Upper lobe of right lung (tissue), 1 donor: ENCODE data around the gene STAC. TPM values are rescaled to one million over a fixed set of nuclear protein-coding genes. Genes with fewer than 3 reads are reported as not detected.

Source experiments
- ATAC-seq: fragments of 200-7000 bp; cut with Tn5 transposase; one replicate; pipeline ENCODE4 v1.9.1; 2020; ENCODE audit warnings: mild to moderate bottlenecking, moderate library complexity
- DNase-seq: peaks from one replicate; pipeline ENCODE4 v3.0.0-alpha.2; 2020
- H3K27ac ChIP-seq: fragments of 200-600 bp; one replicate; pipeline ENCODE4 v1.8.0; 2022
- H3K27me3 ChIP-seq: fragments of 200-600 bp; one replicate; pipeline ENCODE4 v1.8.0; 2022; ENCODE audit warnings: mild to moderate bottlenecking
- H3K36me3 ChIP-seq: fragments of 200-600 bp; one replicate; pipeline ENCODE4 v1.8.0; 2022
- H3K4me1 ChIP-seq: fragments of 200-600 bp; one replicate; pipeline ENCODE4 v1.8.0; 2022
- H3K4me3 ChIP-seq: fragments of 200-600 bp; one replicate; pipeline ENCODE4 v1.8.0; 2022; ENCODE audit warnings: mild to moderate bottlenecking
- H3K9me3 ChIP-seq: fragments of 200-600 bp; one replicate; pipeline ENCODE4 v1.8.0; 2022
- CTCF ChIP-seq: fragments of 200-600 bp; IDR thresholded peaks from one replicate; pipeline ENCODE4 v1.8.0; 2022; ENCODE audit warnings: antibody characterized with exemption
- intact Hi-C: fragments of 100-400 bp; cut with DNase I; formaldehyde crosslinking; loops from one replicate; pipeline ENCODE4 v1.11.0; 2022
- total RNA-seq: library from RNA; stranded (reverse); fragmentation: NEBNext Ultra II Directional; extraction: Animal tissue kit (Norgen Biotek cat#: 25700); gene quantifications from one replicate; pipeline ENCODE4 v1.2.1, GENCODE V29; 2021
- donor health status: DM: no; HTN: yes; CAD: no; lungs with severe emphysema.

STAC gene
- total RNA-seq, 1 donor from 2014 or later: 25.3 TPM

- intact Hi-C loops: no loop called here
- DNase-seq: no peak
- no peak overlapping the region for H3K27ac ChIP-seq
These were observed 19.6 kb downstream of the STAC start for GRCh38 chr3:36399933-36400332.

GRCh38 chr3:36401056-36401455, 20.8 kb downstream of the STAC start:
- no peaks in the 10 kb centered on the region for H3K27me3 ChIP-seq
- DNase-seq (no peak), ATAC-seq (no peak)
- no peak overlapping the region for H3K4me3 ChIP-seq
- no peak overlapping the region for H3K27ac ChIP-seq
- no peaks in the 10 kb centered on the region for H3K4me1 ChIP-seq
- no peak for TF ChIP-seq CTCF
- no peaks in the 10 kb centered on the region for H3K36me3 ChIP-seq
- intact Hi-C loops: no loop called here
- H3K9me3 ChIP-seq: no peaks in the 10 kb centered on the region

More at GRCh38 chr3:36399933-36400332, 19.6 kb downstream of the STAC start:
- Histone ChIP-seq H3K9me3 (no peaks in the 10 kb centered on the region), H3K4me3 (no peak overlapping the region), H3K27me3 (no peaks in the 10 kb centered on the region), H3K4me1 (no peaks in the 10 kb centered on the region), H3K36me3 (no peaks in the 10 kb centered on the region)
- no peak for TF ChIP-seq CTCF
- ATAC-seq: no peak

- no peak for TF ChIP-seq CTCF
- Histone ChIP-seq H3K4me3 (no peak overlapping the region), H3K27me3 (no peaks in the 10 kb centered on the region), H3K36me3 (no peaks in the 10 kb centered on the region), H3K9me3 (no peaks in the 10 kb centered on the region), H3K4me1 (no peaks in the 10 kb centered on the region), H3K27ac (no peak overlapping the region)
- intact Hi-C loops: no loop called here
- DNase-seq: no peak
- no peak for ATAC-seq
These were observed 23.4 kb downstream of the STAC start for GRCh38 chr3:36403661-36404060.

GRCh38 chr3:36405190-36405589, 24.9 kb downstream of the STAC start:
- no peaks in the 10 kb centered on the region for H3K4me1 ChIP-seq
- H3K27me3 ChIP-seq: no peaks in the 10 kb centered on the region
- no peak overlapping the region for H3K27ac ChIP-seq
- no peaks in the 10 kb centered on the region for H3K36me3 ChIP-seq
- ATAC-seq (no peak), DNase-seq (no peak)
- H3K9me3 ChIP-seq: no peaks in the 10 kb centered on the region
- no peak overlapping the region for H3K4me3 ChIP-seq
- intact Hi-C loops: no loop called here
- TF ChIP-seq CTCF: no peak

GRCh38 chr3:36408146-36408545, 27.8 kb downstream of the STAC start:
- Histone ChIP-seq H3K27ac (no peak overlapping the region), H3K4me1 (no peaks in the 10 kb centered on the region), H3K4me3 (no peak overlapping the region), H3K9me3 (no peaks in the 10 kb centered on the region), H3K36me3 (no peaks in the 10 kb centered on the region), H3K27me3 (no peaks in the 10 kb centered on the region)
- no peak for DNase-seq
- intact Hi-C loops: no loop called here
- TF ChIP-seq CTCF: peak; percentile 38
- ATAC-seq: peak; percentile 41

- Histone ChIP-seq H3K27me3 (no peaks in the 10 kb centered on the region), H3K36me3 (no peaks in the 10 kb centered on the region), H3K9me3 (no peaks in the 10 kb centered on the region), H3K4me3 (no peak overlapping the region), H3K27ac (no peak overlapping the region), H3K4me1 (no peaks in the 10 kb centered on the region)
- ATAC-seq (no peak), DNase-seq (no peak)
- TF ChIP-seq CTCF: no peak
- intact Hi-C loops: no loop called here
These were observed 29.6 kb downstream of the STAC start for GRCh38 chr3:36409862-36410261.
